Measurements from ENCODE around the gene TBXAS1. TPM values are rescaled to one million over a fixed set of nuclear protein-coding genes. Genes with fewer than 3 reads are reported as not detected.
A peak's percentile ranks its signal among the peaks of the same experiment; 100 is the strongest.

TBXAS1 gene
- polyA plus RNA-seq, 3 donors from 2014 or later: 59.6 to 93.3 (median 68.7) TPM

DNA sequence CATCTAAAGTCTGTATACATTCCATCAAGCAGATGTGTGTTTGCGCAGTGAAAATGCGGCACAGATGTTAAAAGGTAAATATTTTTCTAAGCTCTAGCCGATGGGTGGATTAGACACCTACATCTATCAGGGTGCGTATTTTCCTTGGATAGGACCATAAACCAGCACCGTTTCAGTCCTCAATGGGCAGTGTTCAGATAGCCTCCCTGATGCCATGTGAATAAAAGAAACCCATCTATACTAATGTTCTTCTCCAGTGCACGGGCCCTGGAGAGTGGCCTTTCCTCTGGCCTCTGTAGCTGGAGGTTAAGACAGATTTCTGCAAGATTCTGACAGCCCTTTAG is 130.2 kb downstream of the TBXAS1 start:
- peaks cover 3 to 33% (median 8%) of the 10 kb centered on the region in 3 donors for H3K36me3 Mint-ChIP-seq
- DNase-seq: no peak

DNA sequence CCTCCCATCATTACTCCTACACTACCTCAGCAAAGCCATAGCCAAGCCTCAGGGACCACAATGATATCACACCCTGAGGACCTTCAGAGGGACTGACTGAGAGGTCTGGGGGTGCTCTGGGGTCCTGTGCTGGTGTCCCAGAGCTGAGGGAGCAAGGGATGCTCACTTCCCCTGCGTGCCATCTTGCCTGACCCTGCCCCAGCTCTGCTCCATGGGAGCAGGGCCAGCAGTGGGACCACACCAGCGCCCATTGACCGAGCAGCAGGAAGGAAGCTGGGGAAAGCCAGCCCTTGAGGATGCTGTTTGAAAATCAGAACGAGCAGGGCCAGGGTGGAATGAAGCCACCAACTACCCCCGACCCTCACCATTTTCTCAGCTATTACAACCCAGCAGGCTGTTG is 130.7 kb downstream of the TBXAS1 start:
- Mint-ChIP-seq H3K4me3 (no peak overlapping the region), H3K4me1 (peaks cover 0 to 1% of the 10 kb centered on the region in 2 donors), H3K27me3 (ENCODE audit: low read depth in 3 of 3) (peaks cover 0 to 2% (median 2%) of the 10 kb centered on the region in 3 donors), H3K27ac (no peak overlapping the region), H3K36me3 (peaks cover 3 to 36% (median 8%) of the 10 kb centered on the region in 3 donors), H3K9me3 (no peaks in the 10 kb centered on the region)
- no peak for DNase-seq

More for the DNA sequence above, 130.2 kb downstream of the TBXAS1 start:
- Mint-ChIP-seq H3K27ac (no peak overlapping the region), H3K9me3 (no peaks in the 10 kb centered on the region), H3K27me3 (ENCODE audit: low read depth in 3 of 3) (peaks cover 0 to 2% (median 0%) of the 10 kb centered on the region in 3 donors), H3K4me1 (peaks cover 0 to 1% of the 10 kb centered on the region in 2 donors), H3K4me3 (no peak overlapping the region)

DNA sequence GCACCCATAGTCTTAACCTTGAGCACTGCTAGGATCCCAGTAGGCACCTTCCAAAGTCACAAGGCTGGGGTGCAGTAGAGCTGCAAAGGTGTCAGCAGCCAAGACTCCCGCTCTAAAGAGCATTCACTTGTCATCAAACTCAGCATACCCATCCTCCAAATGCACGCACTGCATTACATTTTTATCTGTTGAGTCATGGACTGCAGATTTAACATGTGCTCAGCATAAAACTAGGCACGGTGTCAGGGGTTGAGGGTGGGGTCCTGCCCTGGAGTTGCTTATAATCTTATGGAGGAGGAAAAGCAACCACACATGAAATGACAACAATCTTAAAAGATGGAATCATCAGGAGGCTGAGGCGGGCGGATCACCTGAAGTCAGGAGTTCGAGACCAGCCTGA is 131.1 kb downstream of the TBXAS1 start:
- Mint-ChIP-seq H3K27me3 (ENCODE audit: low read depth in 3 of 3) (peaks cover 0 to 2% (median 2%) of the 10 kb centered on the region in 3 donors), H3K9me3 (no peaks in the 10 kb centered on the region), H3K4me3 (no peak overlapping the region), H3K4me1 (peaks cover 0 to 1% of the 10 kb centered on the region in 2 donors), H3K27ac (no peak overlapping the region), H3K36me3 (peaks cover 3 to 37% (median 8%) of the 10 kb centered on the region in 3 donors)
- no peak for DNase-seq

- H3K36me3 Mint-ChIP-seq: peaks cover 8 to 38% (median 13%) of the 10 kb centered on the region in 3 donors
- no peak for DNase-seq
- peaks cover 0 to 2% (median 0%) of the 10 kb centered on the region in 3 donors for H3K27me3 Mint-ChIP-seq (ENCODE audit: low read depth in 3 of 3)
- peak overlapping the region in 1 of 6 donors; percentile 24 for H3K27ac Mint-ChIP-seq
- H3K4me3 Mint-ChIP-seq: no peak overlapping the region
- no peaks in the 10 kb centered on the region for H3K9me3 Mint-ChIP-seq
- peaks cover 0 to 3% of the 10 kb centered on the region in 2 donors for H3K4me1 Mint-ChIP-seq
Measured at GRCh38 chr7:139965942-139966628, 137.0 kb downstream of the TBXAS1 start.

DNA sequence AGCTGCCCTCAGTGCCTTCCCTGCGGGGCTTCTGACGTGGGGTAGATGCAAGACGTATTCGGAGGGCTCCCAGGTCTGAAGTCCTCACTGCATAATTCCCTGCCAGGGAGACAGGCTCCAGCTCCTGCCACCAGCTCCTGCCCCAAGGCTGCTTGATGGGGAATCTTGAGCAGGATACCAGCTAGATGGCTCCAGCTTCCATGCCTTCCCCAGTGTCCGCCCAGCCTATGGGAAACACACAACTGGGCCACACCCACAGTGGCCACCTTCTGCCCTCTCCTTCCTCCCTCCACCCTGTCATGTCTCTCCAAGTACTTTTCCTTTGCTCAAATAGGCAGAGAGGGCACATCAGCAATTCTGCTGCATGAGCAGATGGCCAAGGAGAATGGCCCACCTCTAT is 137.9 kb downstream of the TBXAS1 start:
- Mint-ChIP-seq H3K4me1 (peaks cover 0 to 3% of the 10 kb centered on the region in 2 donors), H3K4me3 (no peak overlapping the region), H3K36me3 (peaks cover 8 to 36% (median 13%) of the 10 kb centered on the region in 3 donors), H3K27ac (no peak overlapping the region), H3K27me3 (ENCODE audit: low read depth in 3 of 3) (peaks cover 0 to 2% (median 2%) of the 10 kb centered on the region in 3 donors), H3K9me3 (no peaks in the 10 kb centered on the region)
- DNase-seq: no peak

GRCh38 chr7:139968931-139969330 is 139.9 kb downstream of the TBXAS1 start:
- Mint-ChIP-seq H3K9me3 (no peaks in the 10 kb centered on the region), H3K36me3 (peaks cover 0 to 22% (median 9%) of the 10 kb centered on the region in 3 donors), H3K4me1 (peaks cover 0 to 3% of the 10 kb centered on the region in 2 donors), H3K4me3 (no peak overlapping the region), H3K27ac (no peak overlapping the region), H3K27me3 (ENCODE audit: low read depth in 3 of 3) (peaks cover 0 to 2% (median 2%) of the 10 kb centered on the region in 3 donors)
- DNase-seq: no peak

DNA sequence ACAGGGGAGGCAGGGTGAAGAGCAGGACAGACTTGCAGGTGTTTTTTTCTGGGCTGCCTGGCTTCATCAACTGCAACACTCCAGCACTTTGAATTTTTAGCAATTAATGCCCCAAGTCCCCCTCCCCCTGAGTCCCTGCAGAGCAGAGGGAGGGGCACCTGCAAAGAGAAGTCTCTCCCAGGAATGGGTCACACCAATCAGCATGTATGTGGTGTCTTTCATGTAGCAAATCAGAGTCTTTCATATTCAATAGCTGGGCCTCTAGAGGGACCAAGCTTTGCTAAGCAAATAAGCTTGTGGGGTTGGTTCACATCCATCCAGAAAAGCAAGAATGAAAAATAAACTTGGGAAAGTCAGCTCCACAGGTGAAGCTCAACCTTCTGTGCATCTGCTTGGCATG is 143.0 kb downstream of the TBXAS1 start:
- no peak for DNase-seq
- Mint-ChIP-seq H3K4me3 (no peak overlapping the region), H3K27me3 (ENCODE audit: low read depth in 3 of 3) (peaks cover 0 to 3% (median 0%) of the 10 kb centered on the region in 3 donors), H3K27ac (no peak overlapping the region), H3K36me3 (peaks cover 0 to 16% (median 6%) of the 10 kb centered on the region in 3 donors), H3K4me1 (peaks cover 3 to 4% of the 10 kb centered on the region in 2 donors), H3K9me3 (no peaks in the 10 kb centered on the region)

DNA sequence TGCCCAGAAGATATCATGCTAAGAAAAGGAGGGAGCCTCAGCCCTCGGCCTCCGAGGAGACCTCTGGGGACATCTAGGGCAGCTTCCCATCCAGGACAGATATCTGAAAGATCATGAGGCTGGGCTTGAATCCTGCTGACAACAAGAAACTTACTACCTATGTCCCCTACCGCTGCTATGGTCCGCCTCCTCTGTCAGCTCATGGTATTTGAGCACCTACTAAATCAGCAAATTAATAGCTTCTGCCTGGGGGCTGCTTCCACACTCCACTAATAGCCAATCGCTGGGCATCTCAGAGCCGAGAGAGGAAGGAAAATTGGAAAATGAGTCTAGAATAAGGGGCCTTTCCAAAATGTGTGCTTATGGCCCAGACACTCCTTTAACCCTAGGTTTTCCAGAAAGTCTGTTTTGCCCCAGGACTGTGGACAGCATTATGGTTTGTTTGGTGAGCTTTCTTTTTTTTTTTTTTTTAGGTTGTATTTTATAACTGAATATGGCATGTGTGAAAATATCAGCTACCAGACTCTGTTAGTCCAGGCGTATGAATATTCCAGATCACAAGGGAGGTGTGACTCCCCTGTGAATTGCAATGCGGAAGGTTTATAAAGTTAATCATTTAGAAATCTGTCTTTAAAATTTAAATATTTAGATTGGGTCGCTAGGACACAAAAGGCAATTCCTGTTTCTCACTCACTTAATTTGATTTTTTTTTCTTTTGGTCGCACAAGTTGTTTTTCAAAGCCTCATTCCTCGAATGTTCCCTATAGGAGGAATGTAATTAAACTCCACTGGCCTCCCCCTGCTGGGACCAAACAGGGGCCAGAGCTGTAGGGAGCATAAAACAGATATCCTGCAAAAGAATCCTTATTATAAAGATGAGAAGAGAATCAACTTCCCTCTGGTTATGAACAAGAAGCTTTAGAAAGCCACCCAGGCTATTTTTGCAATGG is 144.3 kb downstream of the TBXAS1 start:
- H3K27ac Mint-ChIP-seq: peak overlapping the region in 1 of 6 donors; percentile 28
- peaks cover 0 to 5% of the 10 kb centered on the region in 2 donors for H3K4me1 Mint-ChIP-seq
- H3K4me3 Mint-ChIP-seq: no peak overlapping the region
- H3K36me3 Mint-ChIP-seq: peaks cover 0 to 10% (median 6%) of the 10 kb centered on the region in 3 donors
- peaks cover 0 to 3% (median 0%) of the 10 kb centered on the region in 3 donors for H3K27me3 Mint-ChIP-seq (ENCODE audit: low read depth in 3 of 3)
- no peaks in the 10 kb centered on the region for H3K9me3 Mint-ChIP-seq
- DNase-seq: no peak

- Mint-ChIP-seq H3K27ac (peak overlapping the region in 1 of 6 donors; percentile 3), H3K4me1 (peaks cover 0 to 9% of the 10 kb centered on the region in 2 donors)
- DNase-seq: no peak
Measured at GRCh38 chr7:139974179-139974811, 145.2 kb downstream of the TBXAS1 start.

GRCh38 chr7:139976055-139976837 is 147.2 kb downstream of the TBXAS1 start:
- Mint-ChIP-seq H3K27ac (peak overlapping the region in 2 of 6 donors; percentile 19 to 56), H3K27me3 (ENCODE audit: low read depth in 3 of 3) (peaks cover 0 to 3% (median 0%) of the 10 kb centered on the region in 3 donors), H3K9me3 (no peaks in the 10 kb centered on the region), H3K4me3 (no peak overlapping the region), H3K36me3 (peaks cover 0 to 3% (median 0%) of the 10 kb centered on the region in 3 donors), H3K4me1 (peaks cover 16 to 26% of the 10 kb centered on the region in 2 donors)
- no peak for DNase-seq

More at GRCh38 chr7:139974179-139974811, 145.2 kb downstream of the TBXAS1 start:
- H3K4me3 Mint-ChIP-seq: no peak overlapping the region
- peaks cover 0 to 3% (median 0%) of the 10 kb centered on the region in 3 donors for H3K27me3 Mint-ChIP-seq (ENCODE audit: low read depth in 3 of 3)
- H3K9me3 Mint-ChIP-seq: no peaks in the 10 kb centered on the region
- peaks cover 0 to 7% (median 5%) of the 10 kb centered on the region in 3 donors for H3K36me3 Mint-ChIP-seq

- DNase-seq: no peak
- H3K36me3 Mint-ChIP-seq: peaks cover 0 to 3% (median 0%) of the 10 kb centered on the region in 3 donors
- H3K9me3 Mint-ChIP-seq: no peaks in the 10 kb centered on the region
Measured at GRCh38 chr7:139976838-139977656, 148.0 kb downstream of the TBXAS1 start.

GRCh38 chr7:139981511-139981895 is 152.4 kb downstream of the TBXAS1 start:
- H3K27ac Mint-ChIP-seq: peak overlapping the region; percentile 63 to 91 (median 86)
- no peaks in the 10 kb centered on the region for H3K9me3 Mint-ChIP-seq
- H3K36me3 Mint-ChIP-seq: peaks cover 0 to 8% (median 0%) of the 10 kb centered on the region in 3 donors
- peaks cover 20 to 32% of the 10 kb centered on the region in 2 donors for H3K4me1 Mint-ChIP-seq
- peaks cover 0 to 1% (median 0%) of the 10 kb centered on the region in 3 donors for H3K27me3 Mint-ChIP-seq (ENCODE audit: low read depth in 3 of 3)
- no peak for DNase-seq
- peak overlapping the region; percentile 63 to 85 (median 75) for H3K4me3 Mint-ChIP-seq

More at GRCh38 chr7:139976838-139977656, 148.0 kb downstream of the TBXAS1 start:
- Mint-ChIP-seq H3K4me3 (no peak overlapping the region), H3K27ac (peak overlapping the region in 5 of 6 donors; percentile 19 to 65 (median 51)), H3K4me1 (peaks cover 20 to 32% of the 10 kb centered on the region in 2 donors), H3K27me3 (ENCODE audit: low read depth in 3 of 3) (peaks cover 0 to 1% (median 0%) of the 10 kb centered on the region in 3 donors)

All from immature natural killer cell (primary cell).